Heart right ventricle (tissue), 16 donors: Measurements from ENCODE around the gene FCHSD2. TPM values are rescaled to one million over a fixed set of nuclear protein-coding genes. Genes with fewer than 3 reads are reported as not detected.

Experiments used
- ATAC-seq, 8 donors: fragments of 200-7000 bp; cut with Tn5 transposase; one replicate each; pipeline ENCODE4 v1.9.1; 2020; ENCODE audit warnings: mild to moderate bottlenecking in 8 of 8, moderate library complexity in 8 of 8, moderate number of reproducible peaks in 1 of 8
- DNase-seq, 2 donors: peaks; one replicate each; pipeline ENCODE4 v3.0.0-alpha.2; 2020
- H3K27ac ChIP-seq, 10 donors: fragments of 200-600 bp; sonication (generic) in 2 of 10; one replicate each; pipeline versions ENCODE4 v1.5.0 to v1.8.0; 2020 to 2022; ENCODE audit warnings: mild to moderate bottlenecking in 3 of 10
- H3K27me3 ChIP-seq, 7 donors: fragments of 200-600 bp; one replicate each; pipeline ENCODE4 v1.8.0; 2021 to 2022; ENCODE audit warnings: mild to moderate bottlenecking in 2 of 7
- H3K36me3 ChIP-seq, 9 donors: fragments of 200-600 bp; sonication (generic) in 1 of 9; one replicate each; pipeline versions ENCODE4 v1.5.0 to v1.8.0; 2020 to 2022; ENCODE audit warnings: mild to moderate bottlenecking in 2 of 9
- H3K4me1 ChIP-seq, 9 donors: fragments of 200-600 bp; sonication (generic) in 1 of 9; one replicate each; pipeline versions ENCODE4 v1.5.0 to v1.8.0; 2020 to 2022; ENCODE audit warnings: mild to moderate bottlenecking in 4 of 9
- H3K4me3 ChIP-seq, 10 donors: fragments of 200-600 bp; sonication (generic) in 2 of 10; one replicate each; pipeline versions ENCODE4 v1.5.0 to v1.8.0; 2020 to 2022; ENCODE audit warnings: mild to moderate bottlenecking in 7 of 10, moderate library complexity in 2 of 10
- H3K9me3 ChIP-seq, 11 donors: fragments of 200-600 bp in 10 of 11; sonication (generic) in 2 of 11; one replicate each; pipeline versions ENCODE4 v1.5.0 to v1.8.0; 2013 to 2022; ENCODE audit warnings: mild to moderate bottlenecking in 2 of 11, control low read depth in 1 of 11, moderate library complexity in 1 of 11
- WGBS, 2 donors: extraction: QIAGEN DNeasy Blood & Tissue Kit; methylation state at CpG; one replicate each; pipeline ENCODE4 v1.1.7; 2013; ENCODE audit warnings: inconsistent platforms in 1 of 2; 5-methylcytosine and 5-hydroxymethylcytosine counted together
- intact Hi-C, 10 donors: fragments of 100-400 bp; cut with DNase I; formaldehyde crosslinking; loops; one replicate each; pipeline versions ENCODE4 v1.11.1 to v1.14.2; 2022
- polyA plus RNA-seq, 2 donors: library from polyadenylated mRNA; stranded (reverse); fragments of 200-250 nt; gene quantifications; one replicate each; pipeline ENCODE4 v1.2.3, GENCODE V29; 2013
- total RNA-seq, 10 donors: library from RNA; stranded (reverse); fragmentation: NEBNext Ultra II Directional in 3 of 10; extraction: Animal tissue kit (Norgen Biotek cat#: 25700) in 3 of 10; gene quantifications; one replicate each; pipeline versions ENCODE4 v1.2.1 to v1.2.4, GENCODE V29; 2021 to 2023
- TF ChIP-seq, protein P1 (sequence below), 9 donors: fragments of 200-600 bp; sonication (generic) in 2 of 9; IDR thresholded peaks; one replicate each; pipeline versions ENCODE4 v1.5.0 to v1.8.0; 2021 to 2022; ENCODE audit warnings: antibody characterized with exemption in 9 of 9, mild to moderate bottlenecking in 5 of 9, moderate library complexity in 1 of 9
- donor health status: Arrhythmogenic right ventricular cardiomyopathy.
- donor health status: ischemic (EF 13 %, LVEDD 7.1; RV severe dilation, severe dysfunction).
- donor health status: healthy with polysubstance abuse.
- donor health status: DM: no; HTN: yes; CAD: no.
- donor health status: DM: no; HTN: no; CAD: no.
- donor health status: ischemic (EF 25% LVEDD 6.9; RV normal size, moderate dysfunction).
- donor health status: ischemic (EF 25% LVEDD 5.7; RV mildly dilated, moderate dysfunction).
- donor health status: healthy.
- donor health status: DM: yes; HTN: yes; CAD: no.
- donor health status: Ischemic cardiomyopathy.
- donor health status: ischemic (EF 35%, LVEDD 5.7; RV mildly dilated, moderate dysfunction).
- donor health status: nonischemic (EF 11% LVEDD 7.7; RV severe dilation, severe dysfunction).
- donor health status: DM: yes; HTN: yes; CAD: no.
- donor health status: PGD.
- donor health status: ischemic (EF 29% LVEDD 5.4; RV normal size, mild dysfunction).
- donor health status: nonischemic (EF 23%, LVEDD 6.1; RV moderate dilation, normal function).

The FCHSD2 gene
- total and polyA plus RNA-seq, 12 donors, result 16.1 to 48.4 (median 37.5) TPM

DNA sequence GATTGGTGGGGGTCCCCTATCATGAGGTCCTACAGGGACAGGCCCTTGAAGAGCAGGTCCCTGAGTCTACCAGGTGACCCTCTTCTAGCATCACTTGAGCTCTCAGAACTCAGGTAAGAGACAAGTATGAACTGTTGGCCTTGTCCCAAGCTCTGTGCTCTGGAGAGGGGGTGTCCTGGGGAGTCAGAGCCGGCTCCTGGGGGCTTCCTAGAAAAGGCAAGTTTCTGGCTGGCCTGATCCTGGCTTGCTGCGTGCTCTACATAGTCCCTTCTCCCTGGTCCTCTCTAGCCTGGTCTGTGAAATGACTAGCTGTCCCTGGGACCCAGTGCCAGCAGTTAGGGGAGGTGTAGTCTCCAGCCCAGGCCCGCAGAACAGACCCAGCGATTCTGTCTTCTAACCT is 316.5 kb downstream of the FCHSD2 start:
- intact Hi-C loops, result loop anchor here in 2 of 10 donors (5.0 kb wide), 2 partner anchors 357 to 422 kb away; no protein-coding TSS in a partner anchor

GRCh38 chr11:72824811-72825505 is 317.2 kb downstream of the FCHSD2 start:
- ATAC-seq, result no peak
- H3K4me1 ChIP-seq, result peaks cover 8 to 40% (median 24%) of the 10 kb centered on the region in 9 donors
- intact Hi-C loops, result loop anchor here in 2 of 10 donors (5.0 kb wide), 2 partner anchors 357 to 422 kb away; no protein-coding TSS in a partner anchor
- H3K4me3 ChIP-seq, result no peak overlapping the region
- H3K9me3 ChIP-seq, result no peaks in the 10 kb centered on the region
- 80 to 81% methylated on average over 15 of the region's 15 CpGs for WGBS, 2 donors
- H3K27ac ChIP-seq, result peak overlapping the region in 1 of 10 donors; percentile 5
- H3K27me3 ChIP-seq, result no peaks in the 10 kb centered on the region
- TF ChIP-seq, protein P1, sequence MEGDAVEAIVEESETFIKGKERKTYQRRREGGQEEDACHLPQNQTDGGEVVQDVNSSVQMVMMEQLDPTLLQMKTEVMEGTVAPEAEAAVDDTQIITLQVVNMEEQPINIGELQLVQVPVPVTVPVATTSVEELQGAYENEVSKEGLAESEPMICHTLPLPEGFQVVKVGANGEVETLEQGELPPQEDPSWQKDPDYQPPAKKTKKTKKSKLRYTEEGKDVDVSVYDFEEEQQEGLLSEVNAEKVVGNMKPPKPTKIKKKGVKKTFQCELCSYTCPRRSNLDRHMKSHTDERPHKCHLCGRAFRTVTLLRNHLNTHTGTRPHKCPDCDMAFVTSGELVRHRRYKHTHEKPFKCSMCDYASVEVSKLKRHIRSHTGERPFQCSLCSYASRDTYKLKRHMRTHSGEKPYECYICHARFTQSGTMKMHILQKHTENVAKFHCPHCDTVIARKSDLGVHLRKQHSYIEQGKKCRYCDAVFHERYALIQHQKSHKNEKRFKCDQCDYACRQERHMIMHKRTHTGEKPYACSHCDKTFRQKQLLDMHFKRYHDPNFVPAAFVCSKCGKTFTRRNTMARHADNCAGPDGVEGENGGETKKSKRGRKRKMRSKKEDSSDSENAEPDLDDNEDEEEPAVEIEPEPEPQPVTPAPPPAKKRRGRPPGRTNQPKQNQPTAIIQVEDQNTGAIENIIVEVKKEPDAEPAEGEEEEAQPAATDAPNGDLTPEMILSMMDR (IDR thresholded peaks at IDR 0.05), result no peak
- peaks cover 0 to 88% (median 0%) of the 10 kb centered on the region in 9 donors for H3K36me3 ChIP-seq
- no peak for DNase-seq

More for the DNA sequence above, 316.5 kb downstream of the FCHSD2 start:
- H3K4me1 ChIP-seq, result peaks cover 8 to 38% (median 24%) of the 10 kb centered on the region in 9 donors
- 68 to 70% methylated on average over 4 of the region's 4 CpGs for WGBS, 2 donors
- no peak overlapping the region for H3K4me3 ChIP-seq
- TF ChIP-seq, protein P1 (IDR thresholded peaks at IDR 0.05), result no peak
- ATAC-seq, result no peak
- peaks cover 0 to 88% (median 0%) of the 10 kb centered on the region in 9 donors for H3K36me3 ChIP-seq
- no peak for DNase-seq
- H3K27ac ChIP-seq, result peak overlapping the region in 1 of 10 donors; percentile 5
- no peaks in the 10 kb centered on the region for H3K9me3 ChIP-seq
- H3K27me3 ChIP-seq, result no peaks in the 10 kb centered on the region

DNA sequence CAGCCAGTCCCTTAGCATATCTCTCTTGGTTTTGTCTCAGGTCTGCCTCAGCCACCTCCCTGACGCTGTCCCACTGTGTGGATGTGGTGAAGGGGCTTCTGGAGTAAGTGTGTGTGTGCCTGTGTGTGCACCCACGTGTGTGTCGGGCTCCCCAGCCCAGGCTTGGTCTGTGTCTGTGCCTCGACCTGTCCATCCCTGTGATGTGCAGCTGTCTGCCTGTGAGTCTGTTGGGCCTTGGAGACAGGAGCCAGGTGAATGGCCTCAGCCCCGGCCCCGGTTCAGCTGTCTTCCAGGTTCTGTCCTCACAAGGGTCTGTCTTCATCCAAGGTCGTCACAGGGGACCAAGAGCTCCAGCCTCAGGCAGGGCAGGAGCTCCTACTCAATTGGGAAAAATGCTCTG is 318.1 kb downstream of the FCHSD2 start:
- DNase-seq, result no peak
- intact Hi-C loops, result no loop called here

DNA sequence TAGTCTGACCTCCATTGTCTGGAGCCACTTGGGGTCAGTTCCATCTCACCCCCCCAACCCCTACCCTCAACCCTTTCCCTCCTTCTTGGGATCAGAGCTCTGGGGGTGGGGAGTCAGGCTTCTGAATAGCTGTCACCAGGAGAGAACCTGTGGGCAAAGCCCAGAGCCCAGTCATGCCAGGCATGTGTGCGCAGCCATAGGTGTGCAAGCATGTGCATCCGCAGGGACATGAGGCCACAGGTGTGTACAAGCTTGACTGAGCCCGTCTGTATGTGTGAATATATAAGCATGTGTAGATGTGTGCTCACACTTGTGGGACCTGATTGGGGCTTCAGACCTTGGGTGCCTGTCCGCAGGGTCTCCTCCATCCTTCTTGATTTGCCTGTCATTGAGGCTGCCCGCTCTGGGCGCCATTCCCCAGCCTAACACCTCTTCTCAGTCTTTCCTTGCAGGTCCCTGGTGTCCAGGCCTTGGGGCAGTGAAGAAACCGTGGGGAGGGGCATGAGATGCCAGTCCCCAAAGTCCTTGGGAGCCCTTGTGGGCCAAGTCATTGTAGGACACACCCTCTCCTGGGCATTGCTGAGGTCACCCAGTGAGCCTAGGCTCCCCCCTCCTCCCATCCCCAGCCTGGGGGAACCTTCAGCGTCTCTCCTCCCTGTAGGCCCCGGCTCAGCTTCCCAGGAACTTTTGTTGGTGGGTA is 318.9 kb downstream of the FCHSD2 start:
- TF ChIP-seq, protein P1 (IDR thresholded peaks at IDR 0.05), result no peak
- no peaks in the 10 kb centered on the region for H3K9me3 ChIP-seq
- peaks cover 0 to 86% (median 0%) of the 10 kb centered on the region in 9 donors for H3K36me3 ChIP-seq
- H3K27me3 ChIP-seq, result no peaks in the 10 kb centered on the region
- H3K27ac ChIP-seq, result peak overlapping the region in 4 of 10 donors; percentile 10 to 81 (median 52)
- WGBS, 2 donors, result 93 to 96% methylated on average over 9 of the region's 9 CpGs
- ATAC-seq, result peak in 2 of 8 donors; percentile 0 to 2
- intact Hi-C loops, result no loop called here
- H3K4me3 ChIP-seq, result no peak overlapping the region
- H3K4me1 ChIP-seq, result peaks cover 8 to 29% (median 20%) of the 10 kb centered on the region in 9 donors
- no peak for DNase-seq

More for the DNA sequence above, 318.1 kb downstream of the FCHSD2 start:
- no peak for ATAC-seq
- Histone ChIP-seq H3K27ac (peak overlapping the region in 1 of 10 donors; percentile 81), H3K4me1 (peaks cover 8 to 37% (median 24%) of the 10 kb centered on the region in 9 donors), H3K4me3 (no peak overlapping the region), H3K9me3 (no peaks in the 10 kb centered on the region), H3K36me3 (peaks cover 0 to 86% (median 0%) of the 10 kb centered on the region in 9 donors), H3K27me3 (no peaks in the 10 kb centered on the region)
- 79 to 88% methylated on average over 7 of the region's 7 CpGs for WGBS, 2 donors
- TF ChIP-seq, protein P1 (IDR thresholded peaks at IDR 0.05), result no peak
